Neural cell (in vitro differentiated cells): ENCODE results near the gene OTULINL. TPM values are rescaled to one million over a fixed set of nuclear protein-coding genes. Genes with fewer than 3 reads are reported as not detected.

Source experiments
- H2AFZ ChIP-seq: fragments of 200-600, 300-800 bp; sonication (generic), shearing (Covaris generic); 2 replicates; pipeline ENCODE4 v1.6.0; 2014; ENCODE audit warnings: low read depth, mild to moderate bottlenecking, antibody characterized with exemption, low read length, moderate library complexity
- H3F3A ChIP-seq: fragments of 200-600 bp; shearing (Covaris generic); 2 replicates; pipeline ENCODE4 v1.6.1; 2016; ENCODE audit warnings: mild to moderate bottlenecking, moderate library complexity, mixed read lengths, antibody characterized with exemption, low read length; ENCODE audit not compliant: insufficient read depth, poor library complexity, severe bottlenecking
- H3K27ac ChIP-seq: fragments of 200-600, 300-800 bp; sonication (generic), shearing (Covaris generic); 2 replicates; pipeline ENCODE4 v1.5.1; 2014; ENCODE audit warnings: mild to moderate bottlenecking, low read length, moderate library complexity
- H3K27me3 ChIP-seq: fragments of 300-800, 200-600 bp; sonication (generic), shearing (Covaris generic); 2 replicates; pipeline ENCODE4 v1.6.0; 2014; ENCODE audit warnings: mild to moderate bottlenecking, low read depth, low read length, moderate library complexity; ENCODE audit not compliant: insufficient read depth
- H3K36me3 ChIP-seq: fragments of 300-800, 200-600 bp; sonication (generic), shearing (Covaris generic); 2 replicates; pipeline ENCODE4 v1.5.1; 2014; ENCODE audit warnings: mild to moderate bottlenecking, antibody characterized with exemption, low read length, moderate library complexity; ENCODE audit not compliant: insufficient read depth
- H3K4me2 ChIP-seq: fragments of 300-800, 200-600 bp; sonication (generic), shearing (Covaris generic); 2 replicates; pipeline ENCODE4 v1.6.0; 2014; ENCODE audit warnings: mild to moderate bottlenecking, low read length
- H3K4me3 ChIP-seq: fragments of 300-800, 200-600 bp; sonication (generic), shearing (Covaris generic); 2 replicates; pipeline ENCODE4 v1.5.1; 2014; ENCODE audit warnings: mild to moderate bottlenecking, low read length, moderate library complexity
- H3K79me2 ChIP-seq: fragments of 200-600 bp; shearing (Covaris generic); replicated peaks from 2 replicates; pipeline ENCODE4 v1.6.0; 2014; ENCODE audit warnings: mild to moderate bottlenecking, low read length, moderate library complexity; ENCODE audit not compliant: insufficient read depth
- H3K9ac ChIP-seq: fragments of 300-800, 200-600 bp; sonication (generic), shearing (Covaris generic); 2 replicates; pipeline ENCODE4 v1.6.1; 2016; ENCODE audit warnings: mild to moderate bottlenecking, low read length, mixed read lengths
- H3K9me2 ChIP-seq: fragments of 200-600 bp; shearing (Covaris generic); 2 replicates; pipeline ENCODE4 v1.6.1; 2016; ENCODE audit warnings: mild to moderate bottlenecking, low read length, mixed read lengths; ENCODE audit not compliant: insufficient read depth
- H3K9me3 ChIP-seq: fragments of 200-600, 300-800 bp; sonication (generic), shearing (Covaris generic); 2 replicates; pipeline ENCODE4 v1.6.1; 2016; ENCODE audit warnings: mild to moderate bottlenecking, mixed run types, low read length, moderate library complexity, mixed read lengths
- H4K20me1 ChIP-seq: fragments of 200-600 bp; shearing (Covaris generic); 2 replicates; pipeline ENCODE4 v1.6.1; 2016; ENCODE audit warnings: mild to moderate bottlenecking, mixed run types; ENCODE audit not compliant: insufficient read depth
- EP300 ChIP-seq: fragments of 450-650 bp; conservative IDR thresholded peaks from 2 replicates; pipeline ENCODE4 v1.6.1; 2014; ENCODE audit warnings: antibody characterized with exemption, mild to moderate bottlenecking, moderate library complexity; ENCODE audit not compliant: poor library complexity, severe bottlenecking
- EZH2 ChIP-seq: fragments of 200-600, 300-800 bp; shearing (Covaris generic), sonication (generic); IDR thresholded peaks from 2 replicates; pipeline ENCODE4 v1.6.1; 2014; ENCODE audit warnings: antibody characterized with exemption, low read length, borderline replicate concordance, mild to moderate bottlenecking; ENCODE audit not compliant: insufficient read depth, poor library complexity, severe bottlenecking
- MXI1 ChIP-seq: fragments of 450-650 bp; conservative IDR thresholded peaks from 2 replicates; pipeline ENCODE4 v1.6.1; 2014; ENCODE audit warnings: antibody characterized with exemption, mild to moderate bottlenecking; ENCODE audit not compliant: poor library complexity, severe bottlenecking
- POLR2AphosphoS5 ChIP-seq: IDR thresholded peaks from 2 replicates; pipeline ENCODE4 v1.6.1; 2012
- RAD21 ChIP-seq: fragments of 450-650 bp; conservative IDR thresholded peaks from 2 replicates; pipeline ENCODE4 v1.6.1; 2014; ENCODE audit warnings: antibody characterized with exemption, mild to moderate bottlenecking, moderate library complexity
- SMC3 ChIP-seq: fragments of 450-650 bp; conservative IDR thresholded peaks from 2 replicates; pipeline ENCODE4 v1.6.1; 2014; ENCODE audit warnings: antibody characterized with exemption, mild to moderate bottlenecking, moderate library complexity; ENCODE audit not compliant: poor library complexity
- TAF1 ChIP-seq: IDR thresholded peaks from 2 replicates; pipeline ENCODE4 v1.6.1; 2012; ENCODE audit warnings: low read depth
- polyA plus RNA-seq: library from polyadenylated mRNA; depleted of rRNA; stranded (reverse); fragments of >200 nt; gene quantifications from 2 replicates; pipeline ENCODE4 v1.2.3, GENCODE V29; 2014
- TF ChIP-seq, protein P1 (sequence below): fragments of 450-650 bp; IDR thresholded peaks from 2 replicates; pipeline ENCODE4 v1.5.1; 2014; ENCODE audit warnings: antibody characterized with exemption, mild to moderate bottlenecking, moderate library complexity; ENCODE audit not compliant: poor library complexity, severe bottlenecking
- TF ChIP-seq, protein P2 (sequence below): IDR thresholded peaks from 2 replicates; pipeline ENCODE4 v1.6.1; 2012; ENCODE audit warnings: borderline replicate concordance

Gene OTULINL
- polyA plus RNA-seq, 1 donor from 2014 or later: 7.2 TPM

DNA sequence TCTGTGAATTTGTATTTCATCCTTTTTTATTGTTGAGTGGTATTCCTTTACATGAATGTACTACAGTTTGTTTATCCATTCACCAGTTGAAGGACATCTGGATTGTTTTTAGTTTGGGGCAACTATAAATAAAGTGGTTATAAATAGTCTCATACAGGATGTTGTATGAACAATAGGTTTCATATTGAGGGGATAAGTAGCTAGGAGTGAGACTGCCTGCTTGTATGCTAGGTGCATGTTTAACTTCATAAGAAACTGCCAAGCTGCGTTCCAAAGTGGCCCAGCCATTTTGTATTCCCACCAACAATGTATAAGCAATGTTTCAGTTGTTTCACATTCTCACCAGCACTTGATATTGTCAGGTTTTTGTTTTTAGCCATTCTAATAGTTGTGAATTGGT, 21.5 kb downstream of the OTULINL start:
- no peak overlapping the region for H3K4me3 ChIP-seq
- H3K79me2 ChIP-seq: no peaks in the 10 kb centered on the region
- H3K9me3 ChIP-seq: no peaks in the 10 kb centered on the region
- no peak overlapping the region for H3K4me2 ChIP-seq
- H3F3A ChIP-seq: no peaks in the 10 kb centered on the region
- no peak overlapping the region for H3K27ac ChIP-seq
- H2AFZ ChIP-seq: no peak overlapping the region
- no peaks in the 10 kb centered on the region for H3K36me3 ChIP-seq
- no peaks in the 10 kb centered on the region for H3K9me2 ChIP-seq
- no peaks in the 10 kb centered on the region for H3K27me3 ChIP-seq
- TF ChIP-seq TAF1 (no peak), MXI1 (no peak), EP300 (no peak), RAD21 (no peak), SMC3 (no peak), EZH2 (no peak), POLR2AphosphoS5 (no peak)
- TF ChIP-seq, protein P1, sequence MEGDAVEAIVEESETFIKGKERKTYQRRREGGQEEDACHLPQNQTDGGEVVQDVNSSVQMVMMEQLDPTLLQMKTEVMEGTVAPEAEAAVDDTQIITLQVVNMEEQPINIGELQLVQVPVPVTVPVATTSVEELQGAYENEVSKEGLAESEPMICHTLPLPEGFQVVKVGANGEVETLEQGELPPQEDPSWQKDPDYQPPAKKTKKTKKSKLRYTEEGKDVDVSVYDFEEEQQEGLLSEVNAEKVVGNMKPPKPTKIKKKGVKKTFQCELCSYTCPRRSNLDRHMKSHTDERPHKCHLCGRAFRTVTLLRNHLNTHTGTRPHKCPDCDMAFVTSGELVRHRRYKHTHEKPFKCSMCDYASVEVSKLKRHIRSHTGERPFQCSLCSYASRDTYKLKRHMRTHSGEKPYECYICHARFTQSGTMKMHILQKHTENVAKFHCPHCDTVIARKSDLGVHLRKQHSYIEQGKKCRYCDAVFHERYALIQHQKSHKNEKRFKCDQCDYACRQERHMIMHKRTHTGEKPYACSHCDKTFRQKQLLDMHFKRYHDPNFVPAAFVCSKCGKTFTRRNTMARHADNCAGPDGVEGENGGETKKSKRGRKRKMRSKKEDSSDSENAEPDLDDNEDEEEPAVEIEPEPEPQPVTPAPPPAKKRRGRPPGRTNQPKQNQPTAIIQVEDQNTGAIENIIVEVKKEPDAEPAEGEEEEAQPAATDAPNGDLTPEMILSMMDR: no peak
- TF ChIP-seq, protein P2, sequence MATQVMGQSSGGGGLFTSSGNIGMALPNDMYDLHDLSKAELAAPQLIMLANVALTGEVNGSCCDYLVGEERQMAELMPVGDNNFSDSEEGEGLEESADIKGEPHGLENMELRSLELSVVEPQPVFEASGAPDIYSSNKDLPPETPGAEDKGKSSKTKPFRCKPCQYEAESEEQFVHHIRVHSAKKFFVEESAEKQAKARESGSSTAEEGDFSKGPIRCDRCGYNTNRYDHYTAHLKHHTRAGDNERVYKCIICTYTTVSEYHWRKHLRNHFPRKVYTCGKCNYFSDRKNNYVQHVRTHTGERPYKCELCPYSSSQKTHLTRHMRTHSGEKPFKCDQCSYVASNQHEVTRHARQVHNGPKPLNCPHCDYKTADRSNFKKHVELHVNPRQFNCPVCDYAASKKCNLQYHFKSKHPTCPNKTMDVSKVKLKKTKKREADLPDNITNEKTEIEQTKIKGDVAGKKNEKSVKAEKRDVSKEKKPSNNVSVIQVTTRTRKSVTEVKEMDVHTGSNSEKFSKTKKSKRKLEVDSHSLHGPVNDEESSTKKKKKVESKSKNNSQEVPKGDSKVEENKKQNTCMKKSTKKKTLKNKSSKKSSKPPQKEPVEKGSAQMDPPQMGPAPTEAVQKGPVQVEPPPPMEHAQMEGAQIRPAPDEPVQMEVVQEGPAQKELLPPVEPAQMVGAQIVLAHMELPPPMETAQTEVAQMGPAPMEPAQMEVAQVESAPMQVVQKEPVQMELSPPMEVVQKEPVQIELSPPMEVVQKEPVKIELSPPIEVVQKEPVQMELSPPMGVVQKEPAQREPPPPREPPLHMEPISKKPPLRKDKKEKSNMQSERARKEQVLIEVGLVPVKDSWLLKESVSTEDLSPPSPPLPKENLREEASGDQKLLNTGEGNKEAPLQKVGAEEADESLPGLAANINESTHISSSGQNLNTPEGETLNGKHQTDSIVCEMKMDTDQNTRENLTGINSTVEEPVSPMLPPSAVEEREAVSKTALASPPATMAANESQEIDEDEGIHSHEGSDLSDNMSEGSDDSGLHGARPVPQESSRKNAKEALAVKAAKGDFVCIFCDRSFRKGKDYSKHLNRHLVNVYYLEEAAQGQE: no peak
- H3K9ac ChIP-seq: no peak overlapping the region
- H4K20me1 ChIP-seq: no peaks in the 10 kb centered on the region

- Histone ChIP-seq H3K9me3 (no peaks in the 10 kb centered on the region), H3K36me3 (no peaks in the 10 kb centered on the region), H3K9me2 (no peaks in the 10 kb centered on the region), H3K79me2 (no peaks in the 10 kb centered on the region), H3K27ac (no peak overlapping the region), H3K4me3 (no peak overlapping the region), H3K9ac (no peak overlapping the region), H2AFZ (no peak overlapping the region), H3K4me2 (no peak overlapping the region), H3K27me3 (no peaks in the 10 kb centered on the region), H4K20me1 (no peaks in the 10 kb centered on the region), H3F3A (no peaks in the 10 kb centered on the region)
- TF ChIP-seq POLR2AphosphoS5 (no peak), MXI1 (no peak), EP300 (no peak), EZH2 (no peak), SMC3 (no peak), TAF1 (no peak)
- TF ChIP-seq, protein P1: no peak
- TF ChIP-seq, protein P2: no peak
These were observed 25.5 kb downstream of the OTULINL start for GRCh38 chr5:14607104-14607503.
